ENCODE results near the gene DLEC1.
A peak's percentile ranks its signal among the peaks of the same experiment; 100 is the strongest.

DNA sequence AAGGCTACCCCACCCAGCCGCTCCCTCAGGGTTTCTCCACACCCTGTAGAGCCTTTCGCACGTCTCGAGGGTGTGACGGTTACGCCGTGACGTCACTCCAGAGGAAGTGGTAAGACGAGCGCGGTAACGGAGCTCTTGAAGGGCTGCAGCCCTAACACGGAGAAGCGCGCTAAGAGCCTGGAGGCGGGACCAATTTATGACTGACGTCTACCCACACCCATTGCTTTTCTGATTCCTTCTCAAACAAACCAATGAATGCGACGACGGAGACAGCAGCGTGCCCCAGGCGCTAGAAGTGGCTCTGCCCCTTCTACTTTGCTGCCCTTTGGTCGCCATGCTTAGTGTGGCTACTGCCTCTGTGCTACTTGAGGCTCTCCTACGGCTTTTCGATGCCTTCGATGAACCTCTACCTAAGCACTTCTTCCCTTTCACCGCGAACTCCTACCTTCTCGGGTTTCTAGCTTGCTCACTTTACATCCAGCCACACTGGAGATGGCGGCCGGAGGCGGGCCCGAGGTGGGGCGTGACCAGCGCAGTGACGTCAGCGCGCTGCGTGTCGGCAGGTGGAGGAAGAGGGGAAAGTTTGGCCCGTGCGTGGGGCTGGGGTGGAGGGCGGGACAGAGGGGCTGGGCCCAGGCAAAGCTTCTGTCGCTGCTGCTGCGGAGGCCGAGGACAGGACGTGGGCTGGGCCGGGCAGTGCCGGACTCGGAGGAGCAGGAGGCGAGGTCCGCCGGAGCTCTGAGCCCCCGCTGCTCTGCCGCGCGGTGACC is 126.1 kb downstream of the DLEC1 start, which contains the start of gene OXSR1:
- TF ChIP-seq CTCF (IDR thresholded peaks at IDR 0.05) (peak in 2 of 5 experiments; percentile 8 to 32), EP300 (IDR thresholded peaks at IDR 0.05) (peak; percentile 77 to 94)

All from tibial nerve (tissue), 4 donors.